ENCODE results near the gene NADK2.
"Not testable (repeated sequence)": the region's sequence is repeated elsewhere in the genome, so short reads cannot be mapped to it uniquely, and the experiment has no call there.

GRCh38 chr5:36184408-36184807, 57.3 kb downstream of the NADK2 start:
- TF ChIP-seq CTCF (IDR thresholded peaks at IDR 0.05 in 2 of 3, conservative IDR thresholded peaks at IDR 0.05 in 1 of 3; ENCODE audit: insufficient read depth in 2 of 3, low read depth in 1 of 3, low read length in 3 of 3); CEBPB (tag; IDR thresholded peaks at IDR 0.05); RAD21 (CRISPR knock-in tag; conservative IDR thresholded peaks at IDR 0.05 in 1 of 2, IDR thresholded peaks at IDR 0.05 in 1 of 2); TEAD1 (CRISPR knock-in tag; IDR thresholded peaks at IDR 0.05); TCF3 (CRISPR knock-in tag; IDR thresholded peaks at IDR 0.05); CREB1 (IDR thresholded peaks at IDR 0.05); CREB1 (CRISPR knock-in tag; IDR thresholded peaks at IDR 0.05); SAFB (IDR thresholded peaks at IDR 0.05; ENCODE audit: borderline replicate concordance, low read depth, low read length); ZNF717 (CRISPR knock-in tag; IDR thresholded peaks at IDR 0.05); TEAD2 (tag; IDR thresholded peaks at IDR 0.05); JUN (IDR thresholded peaks at IDR 0.05; ENCODE audit: borderline replicate concordance, low read depth, low read length); JUN (CRISPR knock-in tag; IDR thresholded peaks at IDR 0.05; ENCODE audit: borderline replicate concordance): not testable (repeated sequence)

Measured in K562 (cell line).